ENCODE data around the gene PLCB1.

Gene PLCB1

GRCh38 chr20:8569766-8570165 lies 437.7 kb downstream of the PLCB1 start:
- Histone ChIP-seq H4K20me1 (ENCODE audit: insufficient read depth, low read length, poor library complexity, severe bottlenecking) (no peaks in the 10 kb centered on the region), H2AFZ (ENCODE audit: low read length) (no peak overlapping the region), H3K4me1 (ENCODE audit: insufficient read depth, low read length, poor library complexity, severe bottlenecking) (no peaks in the 10 kb centered on the region), H3K4me2 (ENCODE audit: low read depth, low read length, poor library complexity, severe bottlenecking) (no peak overlapping the region), H3K9ac (ENCODE audit: low read depth, low read length, poor library complexity, severe bottlenecking) (no peak overlapping the region), H3K79me2 (ENCODE audit: insufficient read depth, low read length) (no peaks in the 10 kb centered on the region), H3K9me2 (replicated peaks; ENCODE audit: low read depth, low read length) (no peaks in the 10 kb centered on the region), H3K36me3 (ENCODE audit: insufficient read depth, low read length) (no peaks in the 10 kb centered on the region), H3F3A (ENCODE audit: low read depth) (no peaks in the 10 kb centered on the region), H3K4me3 (ENCODE audit: low read length, poor library complexity, severe bottlenecking) (no peak overlapping the region), H3K27me3 (ENCODE audit: insufficient read depth, low read length, poor library complexity, severe bottlenecking) (no peaks in the 10 kb centered on the region), H3K9me3 (ENCODE audit: insufficient read depth, low read depth, low read length) (no peaks in the 10 kb centered on the region)
- no peak for TF ChIP-seq EZH2phosphoT487 (IDR thresholded peaks at IDR 0.05; ENCODE audit: borderline replicate concordance)
- no peak for TF ChIP-seq CTCF (conservative IDR thresholded peaks at IDR 0.05; ENCODE audit: low read length)

- no peak overlapping the region for H2AFZ ChIP-seq (ENCODE audit: low read length)
- no peak overlapping the region for H3K9ac ChIP-seq (ENCODE audit: low read depth, low read length, poor library complexity, severe bottlenecking)
- H3K79me2 ChIP-seq (ENCODE audit: insufficient read depth, low read length), result no peaks in the 10 kb centered on the region
- H3F3A ChIP-seq (ENCODE audit: low read depth), result no peaks in the 10 kb centered on the region
- no peak overlapping the region for H3K4me3 ChIP-seq (ENCODE audit: low read length, poor library complexity, severe bottlenecking)
- H3K4me1 ChIP-seq (ENCODE audit: insufficient read depth, low read length, poor library complexity, severe bottlenecking), result no peaks in the 10 kb centered on the region
- H3K9me3 ChIP-seq (ENCODE audit: insufficient read depth, low read depth, low read length), result no peaks in the 10 kb centered on the region
- no peaks in the 10 kb centered on the region for H4K20me1 ChIP-seq (ENCODE audit: insufficient read depth, low read length, poor library complexity, severe bottlenecking)
- TF ChIP-seq EZH2phosphoT487 (IDR thresholded peaks at IDR 0.05; ENCODE audit: borderline replicate concordance) (no peak), CTCF (conservative IDR thresholded peaks at IDR 0.05; ENCODE audit: low read length) (no peak)
- H3K27me3 ChIP-seq (ENCODE audit: insufficient read depth, low read length, poor library complexity, severe bottlenecking), result no peaks in the 10 kb centered on the region
- no peaks in the 10 kb centered on the region for H3K9me2 ChIP-seq (replicated peaks; ENCODE audit: low read depth, low read length)
- H3K36me3 ChIP-seq (ENCODE audit: insufficient read depth, low read length), result no peaks in the 10 kb centered on the region
- H3K4me2 ChIP-seq (ENCODE audit: low read depth, low read length, poor library complexity, severe bottlenecking), result no peak overlapping the region
These were observed 439.5 kb downstream of the PLCB1 start for GRCh38 chr20:8571611-8572010.

- Histone ChIP-seq H3K36me3 (ENCODE audit: insufficient read depth, low read length) (no peaks in the 10 kb centered on the region), H3K4me1 (ENCODE audit: insufficient read depth, low read length, poor library complexity, severe bottlenecking) (no peaks in the 10 kb centered on the region), H3K9ac (ENCODE audit: low read depth, low read length, poor library complexity, severe bottlenecking) (no peak overlapping the region), H3K9me2 (replicated peaks; ENCODE audit: low read depth, low read length) (no peaks in the 10 kb centered on the region), H3K27me3 (ENCODE audit: insufficient read depth, low read length, poor library complexity, severe bottlenecking) (no peaks in the 10 kb centered on the region), H4K20me1 (ENCODE audit: insufficient read depth, low read length, poor library complexity, severe bottlenecking) (no peaks in the 10 kb centered on the region), H3K4me2 (ENCODE audit: low read depth, low read length, poor library complexity, severe bottlenecking) (no peak overlapping the region), H2AFZ (ENCODE audit: low read length) (no peak overlapping the region), H3K9me3 (ENCODE audit: insufficient read depth, low read depth, low read length) (no peaks in the 10 kb centered on the region), H3F3A (ENCODE audit: low read depth) (no peaks in the 10 kb centered on the region), H3K79me2 (ENCODE audit: insufficient read depth, low read length) (no peaks in the 10 kb centered on the region), H3K4me3 (ENCODE audit: low read length, poor library complexity, severe bottlenecking) (no peak overlapping the region)
- TF ChIP-seq CTCF (conservative IDR thresholded peaks at IDR 0.05; ENCODE audit: low read length) (no peak), EZH2phosphoT487 (IDR thresholded peaks at IDR 0.05; ENCODE audit: borderline replicate concordance) (no peak)
These were observed 441.6 kb downstream of the PLCB1 start for GRCh38 chr20:8573686-8574085.
